ENCODE results near the gene MDGA2.

- TF ChIP-seq FOXP2 (optimal IDR thresholded peaks at IDR 0.05; ENCODE audit: control extremely low read depth, extremely low read length, insufficient read depth) (no peak), EZH2 (IDR thresholded peaks at IDR 0.05) (no peak)
Observed at GRCh38 chr14:46819117-46819516, 856.3 kb downstream of the MDGA2 start.
